HCT116 (cell line): ENCODE results near the gene ELP5. TPM values are rescaled to one million over a fixed set of nuclear protein-coding genes. Genes with fewer than 3 reads are reported as not detected.

Source experiments
- ATAC-seq: fragments of 200-7000 bp; cut with Tn5 transposase; 2 replicates; pipeline ENCODE4 v1.9.1; 2020; ENCODE audit warnings: mild to moderate bottlenecking, moderate library complexity
- BruUV-seq: library from RNA; stranded (reverse); fragments of 400-500 nt; replicated peaks from 2 replicates; lab custom pipeline; 2021; lab: Mats Ljungman, UMichigan
- CTCF ChIA-PET: fragments of 300-600 bp; sonication (Branson Sonifier 250); formaldehyde crosslinking; loops from one replicate; lab custom pipeline; 2021; ENCODE audit warnings: antibody characterized with exemption; lab: Charles Lee
- POLR2A ChIA-PET: fragments of 300-600, 350-600 bp; sonication (Branson Sonifier 250); formaldehyde crosslinking; loops from one replicate; lab custom pipeline; 2021; ENCODE audit warnings: antibody characterized with exemption; lab: Charles Lee
- RAD21 ChIA-PET, 2 experiments: fragments of 300-600 bp; sonication (Branson Sonifier 250); formaldehyde crosslinking; loops; one replicate each; lab custom pipeline; 2023; ENCODE audit warnings: low total read pairs in 2 of 2; ENCODE audit not compliant: uncharacterized antibody in 2 of 2, unreplicated experiment in 2 of 2, low non-redundant PET in 1 of 2; lab: Charles Lee
- DNase-seq: peaks from one replicate; pipeline ENCODE4 v3.0.0-alpha.2; 2010; ENCODE audit warnings: low read depth, low spot score
- H2AFZ ChIP-seq: fragments of 200-600 bp; shearing (Covaris generic), sonication (generic); 2 replicates; pipeline ENCODE4 v1.6.1; 2017; ENCODE audit warnings: low read depth, mixed run types, mixed read lengths, antibody characterized with exemption, low read length; ENCODE audit not compliant: poor library complexity, severe bottlenecking
- H3K27ac ChIP-seq: 2 replicates; pipeline ENCODE4 v1.5.1; 2012; ENCODE audit warnings: low read depth, low read length
- H3K27me3 ChIP-seq: fragments of 200-600 bp; sonication (generic); 2 replicates; pipeline ENCODE4 v1.6.1; 2016; ENCODE audit warnings: mixed run types, low read length, mixed read lengths; ENCODE audit not compliant: insufficient read depth
- H3K36me3 ChIP-seq, 2 experiments: fragments of 200-500 bp in 1 of 2; fragments of 200-600 bp in 1 of 2; sonication (Bioruptor generic) in 1 of 2; sonication (generic) in 1 of 2; 2 replicates each; pipeline versions ENCODE4 v1.5.1 to v1.6.1; 2014 to 2016; ENCODE audit warnings: low read length in 2 of 2, inconsistent platforms in 1 of 2, mixed read lengths in 1 of 2, mixed run types in 1 of 2; ENCODE audit not compliant: insufficient read depth in 2 of 2, control insufficient read depth in 1 of 2
- H3K4me1 ChIP-seq, 2 experiments: fragments of 200-600 bp in 1 of 2; sonication (generic) in 1 of 2; 2 replicates each; pipeline versions ENCODE4 v1.5.1 to v1.6.1; 2012 to 2017; ENCODE audit warnings: low read length in 2 of 2, inconsistent platforms in 1 of 2, mild to moderate bottlenecking in 1 of 2, mixed read lengths in 1 of 2, mixed run types in 1 of 2, moderate library complexity in 1 of 2; ENCODE audit not compliant: insufficient read depth in 2 of 2, control insufficient read depth in 1 of 2
- H3K4me2 ChIP-seq: fragments of 200-600 bp; sonication (generic); 2 replicates; pipeline ENCODE4 v1.6.1; 2017; ENCODE audit warnings: mixed run types, low read length, mixed read lengths
- H3K4me3 ChIP-seq, 2 experiments: fragments of 200-600 bp in 1 of 2; sonication (generic) in 1 of 2; replicated peaks in 1 of 2; 2 replicates each; pipeline ENCODE4 v1.5.1; 2011 to 2016; ENCODE audit warnings: low read length in 2 of 2, control low read depth in 1 of 2, low read depth in 1 of 2, mild to moderate bottlenecking in 1 of 2, mixed read lengths in 1 of 2, mixed run types in 1 of 2
- H3K79me2 ChIP-seq: fragments of 200-600 bp; sonication (generic); 2 replicates; pipeline ENCODE4 v1.6.1; 2017; ENCODE audit warnings: mild to moderate bottlenecking, mixed run types, low read length, moderate library complexity, mixed read lengths; ENCODE audit not compliant: insufficient read depth
- H3K9ac ChIP-seq: fragments of 200-600 bp; sonication (generic); 2 replicates; pipeline ENCODE4 v1.6.1; 2016; ENCODE audit warnings: low read length, mixed read lengths
- H3K9me2 ChIP-seq: fragments of 200-600 bp; sonication (generic), shearing (Covaris generic); 2 replicates; pipeline ENCODE4 v1.6.1; 2017; ENCODE audit warnings: mixed run types, mild to moderate bottlenecking, moderate library complexity; ENCODE audit not compliant: insufficient read depth
- H3K9me3 ChIP-seq, 2 experiments: fragments of 200-500 bp in 1 of 2; fragments of 200-600 bp in 1 of 2; sonication (Bioruptor generic) in 1 of 2; sonication (generic) in 1 of 2; 2 replicates each; pipeline ENCODE4 v1.6.1; 2014 to 2017; ENCODE audit warnings: low read length in 2 of 2, mixed read lengths in 2 of 2, inconsistent platforms in 1 of 2, low read depth in 1 of 2, mild to moderate bottlenecking in 1 of 2, mixed run types in 1 of 2, moderate library complexity in 1 of 2; ENCODE audit not compliant: control insufficient read depth in 1 of 2, insufficient read depth in 1 of 2
- H4K20me1 ChIP-seq: fragments of 200-600 bp; sonication (generic), shearing (Covaris generic); 2 replicates; pipeline ENCODE4 v1.6.1; 2017; ENCODE audit warnings: mixed run types, mild to moderate bottlenecking, moderate library complexity; ENCODE audit not compliant: insufficient read depth
- ATF3 ChIP-seq: IDR thresholded peaks from 2 replicates; pipeline ENCODE4 v1.6.1; 2012
- CEBPB ChIP-seq: IDR thresholded peaks from 2 replicates; pipeline ENCODE4 v1.6.1; 2012; ENCODE audit warnings: low read depth
- ELF1 ChIP-seq: IDR thresholded peaks from 2 replicates; pipeline ENCODE4 v1.6.1; 2012; ENCODE audit warnings: low read depth, borderline replicate concordance
- EZH2 ChIP-seq: fragments of 200-600 bp; sonication (generic); IDR thresholded peaks from 2 replicates; pipeline ENCODE4 v1.6.1; 2017; ENCODE audit warnings: antibody characterized with exemption, mixed run types
- FOSL1 ChIP-seq: IDR thresholded peaks from 2 replicates; pipeline ENCODE4 v1.6.1; 2012; ENCODE audit warnings: low read depth
- MAX ChIP-seq: IDR thresholded peaks from 2 replicates; pipeline ENCODE4 v1.6.1; 2012
- POLR2A ChIP-seq: IDR thresholded peaks from 2 replicates; pipeline ENCODE4 v1.7.0; 2011; ENCODE audit warnings: borderline replicate concordance; ENCODE audit not compliant: insufficient read depth, insufficient read length; ENCODE audit errors: extremely low read depth
- POLR2AphosphoS5 ChIP-seq: IDR thresholded peaks from 2 replicates; pipeline ENCODE4 v1.6.1; 2011; ENCODE audit warnings: mild to moderate bottlenecking, low read depth, low read length, moderate library complexity
- RAD21 ChIP-seq: IDR thresholded peaks from 2 replicates; pipeline ENCODE4 v1.6.1; 2012; ENCODE audit warnings: low read depth, mild to moderate bottlenecking
- YY1 ChIP-seq: IDR thresholded peaks from 2 replicates; pipeline ENCODE4 v1.6.1; 2011; ENCODE audit warnings: low read length, low read depth, moderate library complexity, mild to moderate bottlenecking; ENCODE audit not compliant: insufficient replicate concordance; ENCODE audit errors: extremely low read depth
- ZNF274 ChIP-seq: fragments of 200-500 bp; sonication (Bioruptor generic); IDR thresholded peaks from 2 replicates; pipeline ENCODE4 v1.6.1; 2014; ENCODE audit warnings: mild to moderate bottlenecking, low read depth, low read length, inconsistent platforms
- intact Hi-C: fragments of 100-400 bp; cut with micrococcal nuclease; formaldehyde crosslinking; loops from 2 replicates; pipeline ENCODE4 v1.10.0; 2022
- total RNA-seq: library from RNA; stranded (reverse); gene quantifications from one replicate; pipeline ENCODE4 v1.2.1, GENCODE V29; 2021; ENCODE audit not compliant: unreplicated experiment

ELP5 gene
- total RNA-seq, 1 experiment from 2014 or later: 81.7 TPM

GRCh38 chr17:7204336-7204735 is 47.7 kb upstream of the ELP5 start:
- no peaks in the 10 kb centered on the region for H3K79me2 ChIP-seq
- no peak overlapping the region for H3K4me3 ChIP-seq
- ChIA-PET POLR2A (interaction anchor here (0.7 kb wide), 1 partner anchor 1225 kb away, joined by 3 read pairs; no protein-coding TSS in a partner anchor), RAD21 (no interaction called here), CTCF (no interaction called here)
- no TSS peak for BruUV-seq
- no peaks in the 10 kb centered on the region for H4K20me1 ChIP-seq
- no peaks in the 10 kb centered on the region for H3K36me3 ChIP-seq
- ATAC-seq (no peak), DNase-seq (no peak)
- H3K27me3 ChIP-seq: no peaks in the 10 kb centered on the region
- no peak overlapping the region for H3K27ac ChIP-seq
- TF ChIP-seq POLR2A: no peak
- no peak for TF ChIP-seq ATF3
- TF ChIP-seq RAD21: no peak
- TF ChIP-seq CEBPB: no peak
- TF ChIP-seq EZH2: no peak
- no peak for TF ChIP-seq ELF1
- TF ChIP-seq YY1: no peak
- TF ChIP-seq MAX: no peak
- no peak for TF ChIP-seq ZNF274
- no peak for TF ChIP-seq FOSL1
- no peak for TF ChIP-seq POLR2AphosphoS5
- no peaks in the 10 kb centered on the region for H3K9me3 ChIP-seq
- H3K4me2 ChIP-seq: peak overlapping the region; percentile 71
- no peaks in the 10 kb centered on the region for H3K9me2 ChIP-seq
- H3K9ac ChIP-seq: no peak overlapping the region
- H3K4me1 ChIP-seq: peaks cover 8 to 25% of the 10 kb centered on the region in 2 experiments; a peak in 3 of 4 replicates
- intact Hi-C loops: no loop called here
- H2AFZ ChIP-seq: no peak overlapping the region
